ENCODE measurements around the gene TLCD3B.
"Not testable (repeated sequence)": the region's sequence is repeated elsewhere in the genome, so short reads cannot be mapped to it uniquely, and the experiment has no call there.

Gene TLCD3B

DNA sequence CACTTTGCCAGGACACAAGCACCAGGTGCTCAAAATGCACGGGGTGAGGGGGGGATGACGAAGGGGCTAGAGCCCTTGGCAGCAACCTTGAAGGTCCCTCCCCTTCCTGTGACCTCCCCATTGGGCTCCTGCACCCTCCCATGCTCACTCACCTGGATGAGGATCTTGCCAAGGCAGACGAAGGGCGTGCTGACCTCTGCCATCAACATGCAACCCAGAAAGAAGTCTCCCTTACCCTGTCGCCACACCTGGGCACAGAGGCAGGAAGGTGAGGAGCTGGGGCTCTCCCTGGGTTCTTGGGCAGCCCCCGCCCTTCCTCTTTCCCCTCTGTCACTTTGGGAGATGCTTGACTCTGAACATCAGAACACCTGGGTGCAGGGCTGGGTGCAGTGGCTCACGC lies 5.5 kb downstream of the TLCD3B start:
- no peak for DNase-seq (ENCODE audit: low read depth)

GRCh38 chr16:30025156-30025555 lies 5.9 kb downstream of the TLCD3B start:
- DNase-seq (ENCODE audit: low read depth), result no peak

- no peak for DNase-seq (ENCODE audit: low read depth)
Observed at GRCh38 chr16:30024451-30024850, 6.6 kb downstream of the TLCD3B start.

DNA sequence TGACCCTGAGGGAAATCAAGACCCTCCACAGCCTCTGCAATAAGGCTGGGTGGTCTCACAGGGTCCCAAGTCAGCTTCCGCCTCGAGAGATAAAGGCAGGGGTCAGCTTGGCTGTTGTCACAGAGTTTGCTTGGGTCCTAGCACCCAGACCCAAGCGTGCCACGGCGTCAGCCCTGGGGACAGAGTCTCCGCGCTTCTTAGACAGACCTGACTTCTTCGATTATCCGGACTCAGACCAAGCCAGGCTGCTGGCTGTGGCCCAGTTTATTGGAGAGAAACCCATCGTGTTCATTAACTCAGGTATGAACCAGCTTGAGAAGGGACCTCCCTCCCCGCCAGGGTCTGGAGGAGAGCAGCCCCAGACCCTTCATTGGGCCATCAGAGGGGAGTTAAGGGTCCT lies 7.5 kb downstream of the TLCD3B start:
- no peak for DNase-seq (ENCODE audit: low read depth)

DNA sequence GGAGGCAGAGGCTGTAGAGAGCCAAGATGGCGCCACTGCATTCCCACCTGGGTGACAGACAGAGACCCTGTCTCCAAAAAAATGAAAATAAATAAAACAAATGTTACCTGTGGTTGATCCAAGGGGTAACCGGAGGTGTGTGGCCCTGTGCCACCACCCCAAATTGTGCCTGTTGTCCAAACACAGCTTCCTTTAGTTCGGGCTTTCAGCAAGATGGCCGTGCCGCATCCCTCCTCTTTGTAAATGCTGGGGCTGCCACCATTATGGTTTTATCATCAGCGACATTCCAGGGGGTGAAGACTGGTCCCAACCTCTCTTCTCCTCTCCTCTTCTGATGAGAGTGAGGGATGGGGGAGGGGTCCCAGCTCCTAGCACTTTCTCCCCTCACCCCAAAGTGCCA lies 8.2 kb downstream of the TLCD3B start, which contains the start of gene C16orf92:
C16orf92 (plus strand) TSS at position 312 of the 400 bp plus-strand sequence. CDS start 143 bp downstream, outside the sequence.
- no peak for DNase-seq (ENCODE audit: low read depth)

GRCh38 chr16:30018731-30019158 lies 12.3 kb downstream of the TLCD3B start:
- DNase-seq (ENCODE audit: low read depth), result no peak

DNA sequence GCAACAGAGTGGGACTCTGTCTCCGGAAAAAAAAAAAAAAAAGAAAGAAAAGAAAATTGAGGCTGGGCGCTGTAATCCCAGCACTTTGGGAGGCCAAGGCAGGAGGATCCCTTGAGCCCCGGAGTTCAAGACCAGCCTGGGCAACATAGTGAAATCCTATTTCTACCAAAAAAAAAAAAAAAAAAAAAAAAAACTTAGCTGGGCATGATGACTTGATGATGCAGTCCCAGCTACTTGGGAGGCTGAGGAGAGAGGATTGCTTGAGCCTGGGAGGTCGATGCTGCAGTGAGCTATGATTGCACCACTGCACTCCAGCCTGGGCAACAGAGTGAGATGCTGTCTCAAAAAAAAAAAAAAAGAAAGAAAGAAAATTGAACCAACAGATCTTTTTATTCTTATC lies 13.1 kb downstream of the TLCD3B start:
- DNase-seq (ENCODE audit: low read depth), result not testable (repeated sequence)

DNA sequence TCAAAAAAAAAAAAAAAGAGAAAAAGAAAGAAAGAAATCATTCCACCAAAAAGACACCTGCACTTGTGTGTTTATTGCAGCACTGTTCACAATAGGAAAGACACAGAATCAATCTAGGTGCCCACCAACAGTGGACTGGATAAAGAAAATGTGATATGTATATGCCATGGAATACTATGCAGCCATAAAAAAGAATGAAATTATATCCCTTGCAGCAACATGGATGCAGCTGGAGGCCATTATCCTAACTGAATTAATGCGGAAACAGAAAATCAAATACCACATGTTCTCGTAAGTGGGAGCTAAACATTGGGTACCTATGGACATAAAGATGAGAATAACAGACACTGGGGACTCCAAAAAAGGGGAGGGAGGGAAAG lies 13.8 kb downstream of the TLCD3B start:
- DNase-seq (ENCODE audit: low read depth), result no peak

DNA sequence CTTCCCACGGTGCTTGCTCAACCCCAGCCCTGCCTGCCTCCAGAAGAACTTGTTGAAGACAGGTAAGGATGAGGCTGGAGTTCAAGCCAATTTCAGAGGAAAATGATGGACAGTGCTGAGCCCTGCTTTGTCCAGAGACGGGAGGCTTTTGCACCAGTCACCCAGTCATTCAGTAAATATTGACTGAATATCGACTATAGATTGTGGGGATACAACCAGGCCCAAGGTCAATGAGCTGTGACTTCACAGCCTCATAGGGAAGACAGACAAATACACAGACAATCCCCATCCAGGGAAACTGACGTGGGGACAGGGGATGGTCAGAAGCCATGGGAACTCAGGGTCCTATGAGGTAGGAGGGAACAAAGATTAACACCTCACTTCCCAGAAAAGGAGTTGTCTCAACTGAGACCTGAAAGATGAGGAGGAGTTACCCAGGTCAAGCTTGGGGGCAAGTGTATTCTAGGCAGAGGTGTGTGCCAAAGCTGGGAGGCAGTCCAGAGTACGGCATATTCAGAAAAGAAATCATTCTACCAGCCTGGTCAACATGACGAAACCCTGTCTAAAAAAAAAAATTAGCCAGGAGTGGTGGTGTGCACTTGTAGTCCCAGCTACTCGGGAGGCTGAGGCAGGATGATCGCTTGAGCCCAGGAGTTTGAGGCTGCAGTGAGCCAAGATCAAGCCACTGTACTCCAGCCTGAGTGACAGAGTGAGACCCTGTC lies 14.4 kb downstream of the TLCD3B start:
- DNase-seq (ENCODE audit: low read depth), result no peak

GRCh38 chr16:30015450-30015849 lies 15.6 kb downstream of the TLCD3B start:
- not testable (repeated sequence) for DNase-seq (ENCODE audit: low read depth)

DNA sequence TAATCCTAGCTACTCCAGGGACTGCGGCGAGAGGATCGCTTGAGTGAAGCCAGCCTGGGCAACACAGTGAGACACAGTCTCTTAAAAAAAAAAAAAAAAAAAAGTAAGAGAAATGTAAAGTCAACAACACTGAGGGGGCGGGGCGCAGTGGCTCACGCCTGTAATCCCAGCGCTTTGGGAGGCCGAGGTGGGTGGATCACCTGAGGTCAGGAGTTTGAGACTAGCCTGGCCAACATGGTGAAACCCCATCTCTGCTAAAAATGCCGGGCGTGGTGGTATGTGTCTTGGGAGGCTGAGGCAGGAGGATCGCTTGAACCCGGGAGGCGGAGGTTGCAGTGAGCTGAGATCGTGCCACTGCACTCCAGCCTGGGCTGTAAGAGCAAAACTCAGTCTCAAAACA lies 18.5 kb downstream of the TLCD3B start:
- not testable (repeated sequence) for DNase-seq (ENCODE audit: low read depth)

DNA sequence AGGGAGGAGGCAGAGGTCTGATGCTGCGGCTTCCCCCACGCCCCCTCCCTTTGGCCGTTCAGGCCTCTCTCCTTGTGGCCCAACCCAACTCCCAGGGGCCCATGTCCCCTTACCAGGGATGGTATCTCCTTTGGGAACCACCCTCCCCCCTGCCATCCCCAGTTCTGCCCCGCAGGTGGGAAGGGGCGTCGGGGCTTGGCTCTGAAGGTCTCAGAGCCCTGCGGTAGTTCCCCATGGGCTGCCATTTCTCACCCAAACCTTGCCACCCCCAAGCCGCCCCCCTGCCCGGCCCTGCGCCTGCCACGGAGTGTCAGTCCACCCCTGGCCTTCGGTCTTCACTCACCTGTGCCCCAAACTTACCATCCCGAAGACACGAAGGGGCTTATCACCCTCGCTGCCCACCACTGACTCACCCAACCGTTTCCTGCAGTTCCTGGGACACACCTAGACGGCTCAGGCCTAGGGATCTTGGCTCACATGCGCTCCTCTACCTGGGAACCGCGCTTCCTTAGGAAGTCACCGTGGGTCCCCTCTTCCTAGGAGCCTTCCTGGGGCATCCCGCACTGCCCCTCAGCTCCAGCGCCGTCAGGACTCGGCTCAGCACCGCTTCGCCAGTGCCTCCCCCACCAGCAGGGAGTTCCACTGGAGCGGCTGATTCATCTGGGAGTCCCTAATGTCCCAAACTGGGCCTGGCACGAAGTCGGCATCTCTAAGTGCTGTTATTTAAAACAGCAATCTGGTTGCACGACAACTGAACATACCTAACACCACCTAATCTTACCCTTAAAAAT lies 19.2 kb downstream of the TLCD3B start:
- no peak for DNase-seq (ENCODE audit: low read depth)

DNA sequence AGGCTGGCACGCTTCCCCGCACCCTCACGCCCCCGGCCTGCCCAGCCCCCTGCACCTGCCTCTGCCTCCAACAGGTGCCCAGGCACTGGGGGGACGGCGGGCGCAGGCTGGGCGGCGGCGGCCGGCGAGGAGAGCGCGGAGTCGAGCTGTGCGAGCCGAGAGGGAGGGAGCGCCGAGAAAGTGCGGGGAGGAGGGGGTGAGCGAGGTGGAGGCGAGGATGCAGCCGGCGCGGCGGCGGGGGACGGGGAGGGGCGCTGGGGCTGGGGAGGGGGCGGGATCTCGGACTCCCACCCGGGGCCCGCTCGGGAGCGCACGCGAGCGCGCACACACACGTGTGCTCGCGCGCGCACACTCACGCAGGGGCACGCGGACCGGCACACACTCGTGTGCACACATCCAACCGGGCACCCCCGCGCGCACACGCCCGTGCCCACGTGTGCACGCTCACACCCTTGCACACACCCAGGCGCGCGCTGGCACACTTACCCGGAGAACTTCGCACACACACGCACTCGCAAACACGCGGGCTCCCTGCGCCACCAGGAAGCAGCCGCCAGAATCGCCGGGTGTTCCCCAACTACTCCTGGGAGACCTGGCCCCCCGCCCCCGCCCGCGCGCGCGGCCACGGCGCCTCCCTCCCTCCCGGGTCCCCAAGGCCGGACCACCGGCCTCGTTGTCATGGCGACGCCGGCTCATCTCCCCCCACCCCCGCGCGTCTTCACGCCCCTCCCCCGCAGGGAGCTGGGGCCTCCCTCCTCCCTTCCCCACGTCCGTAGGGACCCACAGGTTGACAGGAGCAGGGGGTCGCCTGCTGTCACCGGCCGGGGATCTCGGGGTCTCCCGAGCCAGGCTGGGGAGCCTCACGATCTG lies 20.0 kb downstream of the TLCD3B start, which contains the start of gene DOC2A:
DOC2A (minus strand) TSS at position 184 of the 870 bp plus-strand sequence. CDS start 805 bp downstream, outside the sequence.
- no peak for DNase-seq (ENCODE audit: low read depth)

DNA sequence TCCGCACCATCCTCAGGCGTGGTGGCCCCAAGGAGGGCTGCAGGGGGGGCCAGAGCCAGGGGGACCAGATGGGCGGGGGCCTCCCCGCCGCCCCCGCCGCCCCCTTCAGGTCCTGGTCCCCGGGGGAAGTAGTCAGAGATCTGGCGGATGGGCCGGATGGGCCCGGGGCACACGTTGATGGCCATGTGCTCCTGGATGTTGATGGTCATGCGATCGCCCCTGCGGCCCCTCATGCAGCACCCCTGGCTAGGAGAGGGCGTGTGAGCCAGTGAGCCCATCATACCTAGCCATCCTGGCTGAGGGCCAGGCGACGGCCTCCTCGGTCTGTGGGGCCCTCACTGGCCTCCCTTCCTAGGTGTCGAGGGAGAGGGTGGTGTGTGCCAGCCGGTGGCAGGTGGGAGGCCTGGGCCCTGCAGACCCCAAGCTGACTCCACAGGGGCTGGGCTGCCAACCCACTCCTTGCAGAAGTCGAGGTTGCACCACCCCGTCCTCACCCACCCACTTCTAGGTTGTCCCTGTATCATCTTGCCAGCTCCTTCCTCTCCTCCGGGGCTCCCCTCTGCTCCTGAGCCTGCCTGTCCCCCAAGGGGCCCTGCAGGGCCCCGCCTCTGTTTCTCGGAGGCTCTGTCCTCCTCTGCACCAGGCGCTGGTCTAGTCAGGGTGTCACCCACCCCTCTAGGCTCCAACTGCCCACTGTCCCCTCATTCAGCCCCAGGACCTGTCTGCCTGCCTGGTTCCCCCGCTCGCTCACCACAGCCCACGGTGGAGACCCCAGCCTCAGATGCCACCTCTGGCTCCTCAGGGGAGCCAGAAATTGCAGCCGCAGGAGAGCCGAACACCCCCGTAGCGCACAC lies 20.9 kb downstream of the TLCD3B start:
- no peak for DNase-seq (ENCODE audit: low read depth)

DNA sequence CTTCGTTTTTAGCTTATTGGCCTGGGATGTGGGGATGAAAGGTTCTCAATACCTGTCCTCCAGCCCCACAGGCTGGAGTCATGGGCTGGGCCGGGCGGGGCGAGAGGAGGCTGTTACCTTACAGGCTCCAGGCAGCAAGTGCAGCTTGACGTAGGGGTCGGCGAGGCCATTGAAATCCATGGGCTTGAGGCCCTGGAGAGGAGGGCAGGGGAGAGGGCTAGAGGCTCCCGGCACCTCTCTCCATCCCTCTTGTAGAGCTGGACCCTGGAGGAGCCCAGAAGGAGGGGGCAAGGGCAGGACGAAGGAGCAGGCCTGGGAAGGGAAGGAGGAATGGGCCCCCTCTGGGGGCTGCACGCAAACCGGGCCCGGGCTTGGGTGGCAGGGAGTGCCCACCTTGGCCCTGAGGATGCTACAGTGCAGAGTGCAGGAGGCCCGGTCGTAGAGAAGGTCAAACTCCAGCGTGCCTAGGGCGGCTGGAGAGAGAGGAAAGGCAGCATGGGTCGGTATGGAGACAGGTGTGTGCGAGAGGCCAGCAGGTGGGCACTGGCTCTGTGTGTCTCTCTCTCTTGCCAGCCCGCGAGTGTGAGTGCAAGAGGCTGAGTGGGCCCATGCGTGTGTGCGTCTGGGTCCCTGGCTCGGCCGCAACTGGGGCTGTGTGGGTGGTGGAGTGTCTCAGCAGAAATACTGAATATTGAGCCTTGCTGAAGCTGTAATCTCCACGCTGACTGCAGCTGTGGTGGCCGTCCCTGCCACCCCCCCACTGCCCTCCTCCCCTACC lies 21.8 kb downstream of the TLCD3B start:
- no peak for DNase-seq (ENCODE audit: low read depth)

GRCh38 chr16:30007378-30007895 lies 23.6 kb downstream of the TLCD3B start:
- no peak for DNase-seq (ENCODE audit: low read depth)

- no peak for DNase-seq (ENCODE audit: low read depth)
Observed at GRCh38 chr16:30006659-30007377, 24.3 kb downstream of the TLCD3B start.

DNA sequence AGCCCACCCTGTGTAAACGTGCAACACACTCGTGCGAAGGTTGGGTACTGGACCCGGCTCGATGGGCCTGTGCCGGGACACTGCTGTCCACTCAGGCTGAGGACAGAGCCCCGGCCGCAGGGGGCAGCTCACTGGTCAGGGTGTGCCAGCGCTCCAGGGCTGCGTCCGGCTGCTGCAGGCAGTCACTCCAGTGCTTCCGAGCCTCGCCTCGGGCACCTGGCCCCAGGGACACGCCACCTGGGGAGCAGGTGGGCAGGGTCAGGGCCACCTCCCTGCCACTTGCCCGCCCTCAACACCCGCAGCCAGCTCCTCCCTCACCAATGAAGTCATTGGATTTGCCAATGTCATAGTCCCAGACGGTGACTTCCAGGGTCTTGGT lies 25.0 kb downstream of the TLCD3B start:
- DNase-seq (ENCODE audit: low read depth), result no peak

- no peak for DNase-seq (ENCODE audit: low read depth)
Observed at GRCh38 chr16:30005341-30006094, 25.6 kb downstream of the TLCD3B start.
